Colonic mucosa (tissue), 4 donors: ENCODE results near the gene NR3C2. TPM values are rescaled to one million over a fixed set of nuclear protein-coding genes. Genes with fewer than 3 reads are reported as not detected.

Experiments
- DNase-seq: peaks from one replicate; pipeline ENCODE4 v3.0.0-alpha.2; 2020
- H3K27ac ChIP-seq: fragments of 200-600 bp; one replicate; pipeline ENCODE4 v1.8.0; 2021
- H3K27me3 ChIP-seq: fragments of 200-600 bp; one replicate; pipeline ENCODE4 v1.8.0; 2021
- H3K36me3 ChIP-seq: fragments of 200-600 bp; one replicate; pipeline ENCODE4 v1.8.0; 2021
- H3K4me1 ChIP-seq: fragments of 200-600 bp; one replicate; pipeline ENCODE4 v1.8.0; 2021; ENCODE audit warnings: mild to moderate bottlenecking
- H3K4me3 ChIP-seq: fragments of 200-600 bp; one replicate; pipeline ENCODE4 v1.8.0; 2021
- H3K9ac ChIP-seq, 2 donors: one replicate each; pipeline ENCODE4 v1.7.0; 2013; ENCODE audit warnings: control low read depth in 2 of 2, low read depth in 2 of 2, low read length in 2 of 2
- H3K9me3 ChIP-seq: fragments of 200-600 bp; one replicate; pipeline ENCODE4 v1.8.0; 2021
- intact Hi-C: fragments of 100-400 bp; cut with DNase I; formaldehyde crosslinking; loops from one replicate; pipeline ENCODE4 v1.14.1; 2022
- total RNA-seq, 2 donors: library from RNA; stranded (reverse); fragmentation: NEBNext Ultra II Directional in 1 of 2; extraction: Animal tissue kit (Norgen Biotek cat#: 25700) in 1 of 2; gene quantifications; one replicate each; pipeline ENCODE4 v1.2.1, GENCODE V29; 2021
- TF ChIP-seq, protein P1 (sequence below): fragments of 200-600 bp; IDR thresholded peaks from one replicate; pipeline ENCODE4 v1.8.0; 2022; ENCODE audit warnings: antibody characterized with exemption, mild to moderate bottlenecking
- donor health status: healthy.
- donor health status: DM: no; HTN: no; CAD: no.
- donor health status: DM: no; HTN: no; CAD: no.

The NR3C2 gene
- total RNA-seq, 2 donors from 2014 or later: 74.8 to 96.0 TPM

DNA sequence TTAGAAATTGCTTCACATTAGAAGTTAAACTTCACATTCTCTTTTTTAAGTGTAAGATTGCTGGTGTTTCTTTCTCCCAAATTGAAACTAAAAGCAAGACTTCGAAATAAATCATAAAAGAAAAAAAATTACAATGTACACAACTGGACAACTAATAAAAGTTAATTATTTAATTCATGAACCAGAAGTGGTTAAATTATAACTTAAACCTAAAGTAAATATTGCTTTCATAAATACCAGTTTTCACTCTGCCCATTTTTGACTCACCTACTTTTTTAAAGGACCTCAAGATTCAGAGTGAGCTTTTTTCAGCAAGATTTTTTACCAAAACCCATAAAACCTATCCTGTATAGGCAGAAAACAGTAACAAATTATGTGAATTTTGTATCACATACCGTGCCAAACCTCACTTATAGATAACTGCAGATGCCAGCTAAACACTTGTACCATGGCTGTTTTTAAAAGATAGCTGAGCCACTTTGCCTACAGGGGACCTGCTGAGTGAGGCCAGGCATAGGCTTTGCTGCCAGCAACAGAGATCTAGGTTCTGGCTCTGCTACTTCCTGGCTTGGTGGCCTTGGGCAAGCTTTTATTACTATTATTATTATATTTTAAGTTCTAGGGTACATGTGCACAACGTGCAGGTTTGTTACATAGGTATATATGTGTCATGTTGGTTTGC is 259.8 kb downstream of the NR3C2 start:
- DNase-seq: no peak
- Histone ChIP-seq H3K9ac (no peak overlapping the region), H3K27me3 (no peaks in the 10 kb centered on the region), H3K27ac (peak overlapping the region; percentile 19), H3K4me3 (no peak overlapping the region), H3K4me1 (no peaks in the 10 kb centered on the region), H3K36me3 (no peaks in the 10 kb centered on the region), H3K9me3 (no peaks in the 10 kb centered on the region)
- intact Hi-C loops: no loop called here
- TF ChIP-seq, protein P1, sequence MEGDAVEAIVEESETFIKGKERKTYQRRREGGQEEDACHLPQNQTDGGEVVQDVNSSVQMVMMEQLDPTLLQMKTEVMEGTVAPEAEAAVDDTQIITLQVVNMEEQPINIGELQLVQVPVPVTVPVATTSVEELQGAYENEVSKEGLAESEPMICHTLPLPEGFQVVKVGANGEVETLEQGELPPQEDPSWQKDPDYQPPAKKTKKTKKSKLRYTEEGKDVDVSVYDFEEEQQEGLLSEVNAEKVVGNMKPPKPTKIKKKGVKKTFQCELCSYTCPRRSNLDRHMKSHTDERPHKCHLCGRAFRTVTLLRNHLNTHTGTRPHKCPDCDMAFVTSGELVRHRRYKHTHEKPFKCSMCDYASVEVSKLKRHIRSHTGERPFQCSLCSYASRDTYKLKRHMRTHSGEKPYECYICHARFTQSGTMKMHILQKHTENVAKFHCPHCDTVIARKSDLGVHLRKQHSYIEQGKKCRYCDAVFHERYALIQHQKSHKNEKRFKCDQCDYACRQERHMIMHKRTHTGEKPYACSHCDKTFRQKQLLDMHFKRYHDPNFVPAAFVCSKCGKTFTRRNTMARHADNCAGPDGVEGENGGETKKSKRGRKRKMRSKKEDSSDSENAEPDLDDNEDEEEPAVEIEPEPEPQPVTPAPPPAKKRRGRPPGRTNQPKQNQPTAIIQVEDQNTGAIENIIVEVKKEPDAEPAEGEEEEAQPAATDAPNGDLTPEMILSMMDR: no peak

DNA sequence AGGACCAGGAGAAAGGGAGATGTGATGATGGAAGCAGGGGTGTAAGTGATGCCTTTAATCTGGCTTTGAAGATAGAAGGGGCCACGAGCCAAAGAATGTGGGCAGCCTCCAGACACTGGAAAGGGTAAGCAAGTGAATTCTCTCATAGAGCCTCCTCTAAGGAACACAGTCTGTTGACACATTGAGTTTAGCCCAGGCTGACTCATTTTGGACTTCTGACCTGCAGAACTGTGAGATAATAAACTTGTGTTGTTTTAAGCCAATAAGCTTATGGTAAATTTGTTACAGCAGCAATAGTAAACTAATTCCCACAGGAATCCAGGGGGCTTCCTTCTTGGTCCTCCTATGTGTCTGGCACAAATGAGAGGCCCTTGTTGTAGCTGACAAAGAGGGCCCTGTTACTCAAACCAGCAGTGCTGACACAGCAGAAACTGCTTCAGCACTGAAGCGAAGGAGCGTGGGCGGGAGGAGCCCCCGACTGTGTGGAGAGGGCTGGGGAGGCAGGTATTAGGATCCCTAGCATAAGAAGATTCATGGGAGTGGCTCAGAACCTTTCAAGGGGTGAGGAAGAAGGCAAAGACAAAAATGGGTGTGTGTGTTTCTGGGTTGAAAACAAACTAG is 268.7 kb downstream of the NR3C2 start:
- Histone ChIP-seq H3K4me3 (no peak overlapping the region), H3K9me3 (no peaks in the 10 kb centered on the region), H3K36me3 (no peaks in the 10 kb centered on the region), H3K4me1 (no peaks in the 10 kb centered on the region), H3K9ac (no peak overlapping the region), H3K27ac (peak overlapping the region; percentile 72), H3K27me3 (no peaks in the 10 kb centered on the region)
- intact Hi-C loops: no loop called here
- TF ChIP-seq, protein P1: no peak
- peak; percentile 47 for DNase-seq

DNA sequence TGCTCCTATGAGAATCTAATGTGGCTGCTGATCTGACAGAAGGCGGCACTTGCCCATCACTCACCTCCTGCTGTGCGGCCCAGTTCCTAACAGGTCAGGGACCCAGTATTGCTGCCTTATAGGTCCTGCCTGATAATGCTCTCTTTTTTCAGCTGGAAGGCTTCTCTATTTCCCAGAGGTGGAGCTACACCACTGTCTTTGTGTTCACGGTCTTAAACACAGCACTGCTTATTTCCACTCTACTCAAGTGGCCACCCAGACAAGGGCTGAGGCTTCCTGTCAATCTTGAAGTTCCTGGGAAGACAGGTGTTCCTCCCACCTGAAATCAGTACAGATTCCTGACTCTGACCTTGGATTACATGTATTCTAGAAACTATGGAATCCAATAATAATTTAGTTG is 270.6 kb downstream of the NR3C2 start:
- Histone ChIP-seq H3K4me1 (no peaks in the 10 kb centered on the region), H3K9me3 (no peaks in the 10 kb centered on the region), H3K27ac (peak overlapping the region; percentile 72), H3K9ac (peak overlapping the region in 1 of 2 donors; percentile 15), H3K27me3 (no peaks in the 10 kb centered on the region), H3K36me3 (no peaks in the 10 kb centered on the region), H3K4me3 (no peak overlapping the region)
- TF ChIP-seq, protein P1: no peak
- DNase-seq: no peak
- intact Hi-C loops: no loop called here

DNA sequence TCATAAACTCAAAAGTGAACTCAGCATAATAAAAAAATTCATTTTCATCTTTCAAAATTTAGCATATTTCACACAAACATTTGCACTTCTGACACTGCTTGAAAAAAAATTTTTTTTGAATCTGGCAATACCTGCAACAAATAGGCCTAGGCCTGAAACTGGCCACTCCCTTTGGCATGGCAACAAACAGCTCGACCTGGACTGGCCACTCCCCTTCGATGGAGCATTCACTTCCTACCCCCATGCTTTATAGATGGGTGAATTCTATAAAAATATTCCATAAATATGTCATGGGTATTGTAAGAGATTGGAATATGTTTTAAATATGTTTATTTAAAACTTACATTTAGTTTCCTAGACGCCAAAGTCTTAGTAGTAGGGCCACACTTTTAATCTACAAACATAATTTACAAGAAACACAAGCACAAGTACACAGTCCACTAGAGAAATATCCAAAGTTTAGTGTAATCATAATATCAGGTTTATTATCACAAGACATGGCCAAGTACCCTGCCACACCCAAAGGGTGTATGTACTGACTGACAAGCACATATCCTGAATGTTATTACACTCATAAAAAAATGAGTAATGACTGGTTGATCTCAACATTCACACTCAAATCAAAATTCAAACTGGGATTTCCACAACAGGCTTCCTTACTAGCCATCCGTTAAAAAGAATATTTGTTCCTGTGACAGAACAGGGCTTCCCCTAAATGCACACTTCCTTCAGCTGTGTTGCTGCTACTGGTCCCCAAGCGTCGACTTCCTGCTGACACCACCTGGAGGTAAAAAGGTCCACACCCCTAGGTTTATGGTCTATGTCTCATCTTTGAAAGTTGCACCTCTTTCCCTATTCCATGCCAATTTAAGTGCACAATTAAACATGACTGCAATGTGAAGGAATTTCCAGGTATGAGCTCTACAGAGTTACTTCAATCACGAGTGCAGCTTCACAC is 271.5 kb downstream of the NR3C2 start:
- Histone ChIP-seq H3K9ac (peak overlapping the region in 1 of 2 donors; percentile 15), H3K9me3 (no peaks in the 10 kb centered on the region), H3K27me3 (no peaks in the 10 kb centered on the region), H3K4me1 (no peaks in the 10 kb centered on the region), H3K4me3 (no peak overlapping the region), H3K27ac (peak overlapping the region; percentile 72), H3K36me3 (no peaks in the 10 kb centered on the region)
- peak; percentile 73 for DNase-seq
- TF ChIP-seq, protein P1: no peak
- intact Hi-C loops: no loop called here

DNA sequence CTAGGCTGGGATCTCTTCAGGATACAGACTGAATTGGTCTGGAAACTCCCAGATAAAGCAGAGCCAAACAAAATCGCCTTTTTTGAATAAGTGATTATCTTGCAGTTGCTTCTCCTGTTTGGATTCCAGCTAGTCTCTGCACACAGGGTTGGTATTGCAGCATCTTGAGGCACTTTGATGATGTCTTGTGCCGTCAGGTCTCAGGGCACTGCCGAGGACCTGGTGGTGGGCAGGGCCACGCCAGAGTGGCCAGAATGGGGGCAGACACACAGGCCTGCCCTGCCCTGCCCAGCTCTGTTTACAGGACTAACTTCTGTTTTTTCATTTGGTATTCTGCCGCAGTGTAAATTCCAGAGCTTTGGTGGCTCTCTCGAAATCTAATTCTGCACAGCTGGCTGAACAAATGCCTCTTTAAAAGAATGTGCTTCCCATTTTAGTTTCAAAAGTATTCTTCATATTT is 276.1 kb downstream of the NR3C2 start:
- no peak for DNase-seq
- Histone ChIP-seq H3K36me3 (no peaks in the 10 kb centered on the region), H3K27me3 (no peaks in the 10 kb centered on the region), H3K9ac (no peak overlapping the region), H3K4me3 (no peak overlapping the region), H3K9me3 (no peaks in the 10 kb centered on the region), H3K27ac (no peak overlapping the region), H3K4me1 (no peaks in the 10 kb centered on the region)
- TF ChIP-seq, protein P1: no peak
- intact Hi-C loops: no loop called here
